Thyroid gland (tissue), 4 donors: ENCODE results near the gene NKX3-2. TPM values are rescaled to one million over a fixed set of nuclear protein-coding genes. Genes with fewer than 3 reads are reported as not detected.

Experiments
- DNase-seq, 2 donors: peaks; one replicate each; pipeline ENCODE4 v3.0.0-alpha.2; 2019
- H3K27ac ChIP-seq, 3 donors: fragments of 200-600 bp; sonication (generic); 1 replicate in 2 of 3; 2 replicates in 1 of 3; pipeline ENCODE4 v1.5.1; 2016 to 2019; ENCODE audit warnings: mild to moderate bottlenecking in 1 of 3, moderate library complexity in 1 of 3
- H3K27me3 ChIP-seq: fragments of 200-600 bp; sonication (generic); one replicate; pipeline ENCODE4 v1.5.1; 2019
- H3K36me3 ChIP-seq, 2 donors: fragments of 200-600 bp; sonication (generic); one replicate each; pipeline ENCODE4 v1.5.1; 2016 to 2019
- H3K4me1 ChIP-seq, 2 donors: fragments of 200-600 bp; sonication (generic); one replicate each; pipeline ENCODE4 v1.5.1; 2017 to 2019
- H3K4me3 ChIP-seq, 3 donors: fragments of 200-600 bp; sonication (generic); replicated peaks in 1 of 3; 1 replicate in 2 of 3; 2 replicates in 1 of 3; pipeline ENCODE4 v1.5.1; 2016; ENCODE audit warnings: mild to moderate bottlenecking in 1 of 3
- H3K9me3 ChIP-seq: fragments of 200-600 bp; sonication (generic); one replicate; pipeline ENCODE4 v1.5.1; 2017
- POLR2A ChIP-seq, 2 donors: fragments of 450-650 bp; IDR thresholded peaks; one replicate each; pipeline ENCODE4 v1.6.1; 2017; ENCODE audit warnings: antibody characterized with exemption in 2 of 2, mild to moderate bottlenecking in 2 of 2, moderate library complexity in 1 of 2
- WGBS, 2 donors: methylation state at CpG; one replicate each; pipeline ENCODE4 v1.1.5; 2017; 5-methylcytosine and 5-hydroxymethylcytosine counted together
- intact Hi-C: fragments of 100-400 bp; cut with DNase I; formaldehyde crosslinking; loops from one replicate; pipeline ENCODE4 v1.15.1; 2023
- total RNA-seq, 4 donors: library from RNA; depleted of rRNA; stranded (reverse); fragments of >200 nt; gene quantifications; one replicate each; pipeline ENCODE4 v1.2.3, GENCODE V29; 2016
- TF ChIP-seq, protein P1 (sequence below), 6 experiments: fragments of 200-600 bp in 3 of 6; fragments of 450-650 bp in 3 of 6; sonication (generic) in 3 of 6; IDR thresholded peaks; one replicate each; pipeline ENCODE4 v1.5.1; 2016 to 2019; ENCODE audit warnings: antibody characterized with exemption in 6 of 6, mild to moderate bottlenecking in 2 of 6, inconsistent platforms in 1 of 6, moderate library complexity in 1 of 6

NKX3-2 gene
- total RNA-seq, 4 donors from 2014 or later: 0.29 to 0.81 (median 0.58) TPM

DNA sequence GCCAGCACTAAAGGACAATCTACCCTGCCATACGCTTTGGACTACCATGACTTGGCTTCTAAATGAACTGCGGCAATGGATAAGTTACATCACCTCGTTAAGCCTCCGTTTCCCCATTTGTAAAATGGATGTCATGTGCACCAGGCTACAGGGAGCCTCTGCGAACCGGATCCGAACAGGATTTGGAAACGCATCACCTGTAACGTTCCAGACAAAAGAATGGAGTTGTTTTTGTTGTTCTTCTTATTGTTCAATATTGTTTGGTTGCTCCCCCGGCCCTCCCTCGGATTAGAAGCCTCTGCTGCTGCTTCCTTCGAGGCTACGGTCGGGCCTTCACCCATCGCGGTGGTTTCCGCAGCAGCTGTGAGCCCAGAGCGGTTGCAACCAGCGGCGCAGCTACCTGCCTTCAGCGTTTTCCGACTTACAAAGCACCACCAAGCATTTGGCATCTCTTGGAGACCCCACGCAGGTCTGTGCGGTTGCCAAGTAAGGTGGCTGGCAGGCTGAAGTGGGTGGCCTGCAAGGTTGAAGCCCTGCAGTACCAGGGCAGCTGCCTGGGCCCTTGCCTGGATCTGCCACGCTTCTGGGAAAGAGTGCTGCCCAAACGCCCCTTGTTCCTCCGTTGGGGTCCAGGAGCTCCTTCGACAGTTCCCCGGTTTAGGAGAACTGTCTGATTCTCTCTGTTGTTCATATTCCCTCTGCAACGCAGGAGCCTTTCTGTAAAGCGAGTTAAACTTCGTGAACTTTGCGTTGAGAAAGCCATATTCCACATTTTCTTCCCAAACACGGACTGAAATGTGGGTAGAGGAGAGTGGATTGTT, 7.1 kb downstream of the NKX3-2 start:
- intact Hi-C loops: no loop called here
- TF ChIP-seq, protein P1, sequence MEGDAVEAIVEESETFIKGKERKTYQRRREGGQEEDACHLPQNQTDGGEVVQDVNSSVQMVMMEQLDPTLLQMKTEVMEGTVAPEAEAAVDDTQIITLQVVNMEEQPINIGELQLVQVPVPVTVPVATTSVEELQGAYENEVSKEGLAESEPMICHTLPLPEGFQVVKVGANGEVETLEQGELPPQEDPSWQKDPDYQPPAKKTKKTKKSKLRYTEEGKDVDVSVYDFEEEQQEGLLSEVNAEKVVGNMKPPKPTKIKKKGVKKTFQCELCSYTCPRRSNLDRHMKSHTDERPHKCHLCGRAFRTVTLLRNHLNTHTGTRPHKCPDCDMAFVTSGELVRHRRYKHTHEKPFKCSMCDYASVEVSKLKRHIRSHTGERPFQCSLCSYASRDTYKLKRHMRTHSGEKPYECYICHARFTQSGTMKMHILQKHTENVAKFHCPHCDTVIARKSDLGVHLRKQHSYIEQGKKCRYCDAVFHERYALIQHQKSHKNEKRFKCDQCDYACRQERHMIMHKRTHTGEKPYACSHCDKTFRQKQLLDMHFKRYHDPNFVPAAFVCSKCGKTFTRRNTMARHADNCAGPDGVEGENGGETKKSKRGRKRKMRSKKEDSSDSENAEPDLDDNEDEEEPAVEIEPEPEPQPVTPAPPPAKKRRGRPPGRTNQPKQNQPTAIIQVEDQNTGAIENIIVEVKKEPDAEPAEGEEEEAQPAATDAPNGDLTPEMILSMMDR (IDR thresholded peaks at IDR 0.05): no peak
- TF ChIP-seq POLR2A (IDR thresholded peaks at IDR 0.05): no peak
- Histone ChIP-seq H3K27me3 (peaks cover 67% of the 10 kb centered on the region), H3K36me3 (no peaks in the 10 kb centered on the region), H3K4me3 (no peak overlapping the region), H3K4me1 (peaks cover 7 to 22% of the 10 kb centered on the region in 2 donors), H3K9me3 (no peaks in the 10 kb centered on the region), H3K27ac (no peak overlapping the region)
- 15 to 33% methylated on average over 33 to 34 of the region's 34 CpGs for WGBS, 2 donors
- no peak for DNase-seq

DNA sequence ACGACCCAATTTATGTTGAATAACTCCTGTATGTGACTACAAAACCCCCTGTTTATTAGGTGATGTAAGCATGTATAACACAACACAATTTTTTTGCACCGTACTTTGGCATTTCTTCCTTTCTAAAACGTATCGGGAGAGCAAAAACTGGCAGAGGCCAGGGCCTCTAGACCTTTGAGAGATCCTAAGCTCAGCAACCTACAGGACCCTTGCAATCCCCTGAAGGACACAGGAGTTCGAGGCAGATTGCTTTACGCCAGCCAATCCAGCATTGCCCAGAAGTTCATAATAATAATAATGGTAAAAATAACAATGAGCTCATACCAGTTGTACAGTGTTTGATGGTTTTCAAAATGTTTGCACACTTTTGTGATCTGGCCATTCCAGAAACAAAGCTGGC, 7.7 kb downstream of the NKX3-2 start:
- Histone ChIP-seq H3K4me1 (peaks cover under 1 to 16% of the 10 kb centered on the region in 2 donors), H3K4me3 (no peak overlapping the region), H3K27me3 (peaks cover 70% of the 10 kb centered on the region), H3K36me3 (no peaks in the 10 kb centered on the region), H3K27ac (no peak overlapping the region), H3K9me3 (no peaks in the 10 kb centered on the region)
- TF ChIP-seq POLR2A (IDR thresholded peaks at IDR 0.05): no peak
- TF ChIP-seq, protein P1 (IDR thresholded peaks at IDR 0.05): no peak
- no peak for DNase-seq
- 25 to 36% methylated on average over 6 of the region's 6 CpGs for WGBS, 2 donors
- intact Hi-C loops: no loop called here

DNA sequence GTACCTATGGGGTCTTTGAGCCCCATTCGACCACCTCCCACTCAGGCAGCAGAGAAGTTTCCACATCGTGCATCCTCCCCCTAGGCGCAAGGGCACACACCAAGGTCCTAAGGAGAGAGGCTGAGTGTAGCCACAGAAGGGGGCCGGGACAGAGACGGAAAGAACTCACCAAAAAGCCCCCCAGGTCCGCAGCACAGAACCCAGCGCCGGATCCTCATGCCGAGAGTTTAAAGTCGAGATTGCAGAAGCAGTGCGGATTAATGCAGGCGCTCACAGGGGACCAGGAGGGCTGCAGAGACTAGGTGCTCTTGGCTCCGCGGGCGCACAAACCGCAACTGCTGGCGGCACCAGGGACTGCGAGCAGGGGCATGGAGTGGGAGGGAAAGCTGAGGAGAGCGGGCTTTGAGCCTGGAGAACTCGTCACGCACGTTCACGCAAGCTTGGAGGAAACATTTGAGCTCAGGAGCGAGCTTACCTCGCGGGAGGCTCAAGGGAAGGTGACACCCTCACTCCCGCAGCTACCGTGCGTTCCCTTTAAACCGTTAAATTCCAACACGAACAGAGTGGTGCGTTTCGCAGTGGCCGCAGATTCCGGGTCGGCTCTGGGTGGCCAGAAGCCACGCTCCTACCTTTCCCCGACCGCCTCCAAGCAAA, 8.5 kb downstream of the NKX3-2 start:
- H3K27me3 ChIP-seq: peaks cover 70% of the 10 kb centered on the region
- no peak for DNase-seq
- no peak for TF ChIP-seq POLR2A (IDR thresholded peaks at IDR 0.05)
- TF ChIP-seq, protein P1 (IDR thresholded peaks at IDR 0.05): no peak
- H3K36me3 ChIP-seq: no peaks in the 10 kb centered on the region
- peaks cover 0 to 11% of the 10 kb centered on the region in 2 donors for H3K4me1 ChIP-seq
- H3K4me3 ChIP-seq: no peak overlapping the region
- WGBS, 2 donors: 8 to 10% methylated on average over 30 to 37 of the region's 39 CpGs
- intact Hi-C loops: no loop called here
- no peak overlapping the region for H3K27ac ChIP-seq
- H3K9me3 ChIP-seq: no peaks in the 10 kb centered on the region

DNA sequence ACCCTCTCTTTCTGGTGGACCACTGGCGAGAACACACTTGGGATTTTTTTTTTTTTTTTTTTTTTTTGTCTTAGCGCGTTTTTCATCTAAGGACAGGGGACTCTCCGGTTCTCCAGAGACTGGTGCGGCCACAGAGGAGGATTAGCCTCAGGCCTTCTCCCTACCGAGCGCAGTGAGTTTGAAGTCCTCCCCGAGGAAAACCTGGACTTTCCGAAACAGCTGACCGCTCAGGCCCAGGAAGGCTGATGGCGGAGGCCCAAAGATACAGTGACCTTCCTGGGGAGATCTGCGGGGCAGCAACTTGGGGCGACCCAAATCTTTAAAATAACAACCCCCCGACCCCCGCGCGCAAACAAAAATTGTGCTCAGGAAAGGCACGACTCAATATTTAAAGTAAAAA, 9.2 kb downstream of the NKX3-2 start:
- Histone ChIP-seq H3K36me3 (no peaks in the 10 kb centered on the region), H3K9me3 (no peaks in the 10 kb centered on the region), H3K27me3 (peaks cover 68% of the 10 kb centered on the region), H3K4me3 (no peak overlapping the region), H3K4me1 (peaks cover 0 to 6% of the 10 kb centered on the region in 2 donors), H3K27ac (no peak overlapping the region)
- WGBS, 2 donors: 10 to 14% methylated on average over 18 of the region's 18 CpGs
- intact Hi-C loops: no loop called here
- no peak for TF ChIP-seq POLR2A (IDR thresholded peaks at IDR 0.05)
- TF ChIP-seq, protein P1 (IDR thresholded peaks at IDR 0.05): no peak
- no peak for DNase-seq
